Gastroesophageal sphincter (tissue), 4 donors: Measurements from ENCODE around the gene GOLGA5. TPM values are rescaled to one million over a fixed set of nuclear protein-coding genes. Genes with fewer than 3 reads are reported as not detected.

Experiments
- ATAC-seq: fragments of 150-250 bp; one replicate; pipeline ENCODE4 v1.9.1; 2016; ENCODE audit warnings: mild to moderate bottlenecking, moderate library complexity
- H3K27ac ChIP-seq, 4 donors: fragments of 200-600 bp; sonication (generic) in 3 of 4; 1 replicate in 3 of 4; 2 replicates in 1 of 4; pipeline ENCODE4 v1.5.1; 2016 to 2019
- H3K27me3 ChIP-seq: fragments of 200-600 bp; sonication (generic); one replicate; pipeline ENCODE4 v1.5.1; 2019
- H3K36me3 ChIP-seq, 2 donors: fragments of 200-600 bp; sonication (generic); one replicate each; pipeline ENCODE4 v1.5.1; 2019; ENCODE audit warnings: control low read depth in 1 of 2
- H3K4me1 ChIP-seq, 3 donors: fragments of 200-600 bp; sonication (generic); 1 replicate in 2 of 3; 2 replicates in 1 of 3; pipeline ENCODE4 v1.5.1; 2016 to 2019; ENCODE audit warnings: control low read depth in 2 of 3
- H3K4me3 ChIP-seq, 2 donors: fragments of 200-600 bp; sonication (generic); one replicate each; pipeline ENCODE4 v1.5.1; 2019; ENCODE audit warnings: mild to moderate bottlenecking in 1 of 2, moderate library complexity in 1 of 2
- H3K9me3 ChIP-seq, 3 donors: fragments of 200-600 bp; sonication (generic); one replicate each; pipeline ENCODE4 v1.5.1; 2017 to 2019; ENCODE audit warnings: control low read depth in 2 of 3
- CTCF ChIP-seq, 4 experiments: fragments of 200-600 bp in 2 of 4; fragments of 450-650 bp in 2 of 4; sonication (generic) in 1 of 4; IDR thresholded peaks; one replicate each; pipeline ENCODE4 v1.5.1; 2017 to 2019; ENCODE audit warnings: antibody characterized with exemption in 4 of 4, mild to moderate bottlenecking in 2 of 4, moderate library complexity in 2 of 4
- EP300 ChIP-seq: sonication (generic); formaldehyde crosslinking; IDR thresholded peaks from one replicate; pipeline ENCODE4 v1.6.1; 2017; ENCODE audit warnings: antibody characterized with exemption, mild to moderate bottlenecking
- POLR2A ChIP-seq, 2 donors: fragments of 450-650 bp; IDR thresholded peaks; one replicate each; pipeline ENCODE4 v1.6.1; 2017; ENCODE audit warnings: antibody characterized with exemption in 2 of 2, mild to moderate bottlenecking in 2 of 2, moderate library complexity in 1 of 2
- POLR2AphosphoS5 ChIP-seq: sonication (generic); formaldehyde crosslinking; IDR thresholded peaks from one replicate; pipeline ENCODE4 v1.6.1; 2017; ENCODE audit warnings: antibody characterized with exemption
- WGBS, 2 donors: methylation state at CpG; one replicate each; pipeline ENCODE4 v1.1.5; 2018; ENCODE audit warnings: low coverage in 1 of 2; 5-methylcytosine and 5-hydroxymethylcytosine counted together
- total RNA-seq, 4 donors: library from RNA; depleted of rRNA; stranded (reverse); fragments of >200 nt; gene quantifications; one replicate each; pipeline ENCODE4 v1.1.0, GENCODE V29; 2016

The GOLGA5 gene
- total RNA-seq, 4 donors from 2014 or later = 27.6 to 41.7 (median 36.7) TPM

GRCh38 chr14:92832137-92832700 is 38.1 kb downstream of the GOLGA5 start:
- WGBS, 2 donors = 37 to 43% methylated on average over 5 to 7 of the region's 7 CpGs
- TF ChIP-seq EP300 (no peak), POLR2A (IDR thresholded peaks at IDR 0.05) (no peak), CTCF (IDR thresholded peaks at IDR 0.05) (no peak), POLR2AphosphoS5 (no peak)
- Histone ChIP-seq H3K4me1 (no peaks in the 10 kb centered on the region), H3K4me3 (no peak overlapping the region), H3K27ac (no peak overlapping the region), H3K36me3 (peaks cover 11 to 100% of the 10 kb centered on the region in 2 donors), H3K9me3 (no peaks in the 10 kb centered on the region), H3K27me3 (no peaks in the 10 kb centered on the region)
- ATAC-seq = no peak

- H3K4me1 ChIP-seq = no peaks in the 10 kb centered on the region
- H3K36me3 ChIP-seq = peaks cover 0 to 54% of the 10 kb centered on the region in 2 donors
These were observed 47.8 kb downstream of the GOLGA5 start for GRCh38 chr14:92841930-92842329.

GRCh38 chr14:92844204-92844603 is 50.1 kb downstream of the GOLGA5 start:
- no peak overlapping the region for H3K4me3 ChIP-seq
- H3K27me3 ChIP-seq = no peaks in the 10 kb centered on the region
- H3K9me3 ChIP-seq = no peaks in the 10 kb centered on the region
- WGBS, 2 donors = 74 to 92% methylated on average over 4 of the region's 4 CpGs
- TF ChIP-seq EP300 (no peak), POLR2AphosphoS5 (no peak), CTCF (IDR thresholded peaks at IDR 0.05) (no peak), POLR2A (IDR thresholded peaks at IDR 0.05) (no peak)
- ATAC-seq = no peak
- H3K4me1 ChIP-seq = no peaks in the 10 kb centered on the region
- H3K27ac ChIP-seq = no peak overlapping the region
- H3K36me3 ChIP-seq = peaks cover 0 to 31% of the 10 kb centered on the region in 2 donors

More at GRCh38 chr14:92841930-92842329, 47.8 kb downstream of the GOLGA5 start:
- no peak for ATAC-seq
- no peaks in the 10 kb centered on the region for H3K27me3 ChIP-seq
- no peak overlapping the region for H3K4me3 ChIP-seq
- H3K9me3 ChIP-seq = no peaks in the 10 kb centered on the region
- no peak overlapping the region for H3K27ac ChIP-seq
- WGBS, 2 donors = 63 to 68% methylated on average over 4 of the region's 4 CpGs
- TF ChIP-seq POLR2AphosphoS5 (no peak), POLR2A (IDR thresholded peaks at IDR 0.05) (no peak), CTCF (IDR thresholded peaks at IDR 0.05) (no peak), EP300 (no peak)

- Histone ChIP-seq H3K4me3 (no peak overlapping the region), H3K4me1 (no peaks in the 10 kb centered on the region), H3K36me3 (peaks cover 0 to 10% of the 10 kb centered on the region in 2 donors), H3K9me3 (no peaks in the 10 kb centered on the region), H3K27ac (no peak overlapping the region), H3K27me3 (no peaks in the 10 kb centered on the region)
- WGBS, 2 donors = 60 to 80% methylated on average over 1 of the region's 2 CpGs
- ATAC-seq = peak; percentile 25
- no peak for TF ChIP-seq EP300
- no peak for TF ChIP-seq POLR2A (IDR thresholded peaks at IDR 0.05)
- no peak for TF ChIP-seq POLR2AphosphoS5
- no peak for TF ChIP-seq CTCF (IDR thresholded peaks at IDR 0.05)
These were observed 52.2 kb downstream of the GOLGA5 start for GRCh38 chr14:92846162-92846897.

- H3K9me3 ChIP-seq = no peaks in the 10 kb centered on the region
- H3K27me3 ChIP-seq = no peaks in the 10 kb centered on the region
- WGBS, 2 donors = 58 to 73% methylated on average over 4 to 6 of the region's 6 CpGs
- peaks cover 0 to under 1% of the 10 kb centered on the region in 2 donors for H3K36me3 ChIP-seq
- H3K4me3 ChIP-seq = no peak overlapping the region
- no peaks in the 10 kb centered on the region for H3K4me1 ChIP-seq
- ATAC-seq = no peak
- H3K27ac ChIP-seq = no peak overlapping the region
- TF ChIP-seq EP300 (no peak), POLR2AphosphoS5 (no peak), POLR2A (IDR thresholded peaks at IDR 0.05) (no peak), CTCF (IDR thresholded peaks at IDR 0.05) (no peak)
These were observed 53.2 kb downstream of the GOLGA5 start for GRCh38 chr14:92847278-92847677.
